ENCODE measurements around the gene APIP.

The APIP gene

GRCh38 chr11:34887260-34887659, 28.9 kb downstream of the APIP start:
- DNase-seq (ENCODE audit: low spot score): no peak

- no peak for DNase-seq (ENCODE audit: low spot score)
Measured at GRCh38 chr11:34886609-34887008, 29.6 kb downstream of the APIP start.

- no peak for DNase-seq (ENCODE audit: low spot score)
Measured at GRCh38 chr11:34881900-34882299, 34.3 kb downstream of the APIP start.

- no peak for DNase-seq (ENCODE audit: low spot score)
Measured at GRCh38 chr11:34877375-34877975, 38.7 kb downstream of the APIP start.

- DNase-seq (ENCODE audit: low spot score): no peak
Measured at GRCh38 chr11:34874202-34874601, 42.0 kb downstream of the APIP start.

- DNase-seq (ENCODE audit: low spot score): no peak
Measured at GRCh38 chr11:34870548-34871196, 45.5 kb downstream of the APIP start.

GRCh38 chr11:34869425-34869824, 46.8 kb downstream of the APIP start:
- DNase-seq (ENCODE audit: low spot score): no peak

GRCh38 chr11:34866375-34866774, 49.8 kb downstream of the APIP start:
- no peak for DNase-seq (ENCODE audit: low spot score)

- DNase-seq (ENCODE audit: low spot score): no peak
Measured at GRCh38 chr11:34865261-34865660, 50.9 kb downstream of the APIP start.

GRCh38 chr11:34864424-34864823, 51.8 kb downstream of the APIP start:
- DNase-seq (ENCODE audit: low spot score): no peak

- DNase-seq (ENCODE audit: low spot score): no peak
Measured at GRCh38 chr11:34863048-34863447, 53.1 kb downstream of the APIP start.

GRCh38 chr11:34860518-34860917, 55.7 kb downstream of the APIP start:
- DNase-seq (ENCODE audit: low spot score): no peak

GRCh38 chr11:34860034-34860433, 56.1 kb downstream of the APIP start:
- DNase-seq (ENCODE audit: low spot score): no peak

GRCh38 chr11:34859496-34859895, 56.7 kb downstream of the APIP start:
- no peak for DNase-seq (ENCODE audit: low spot score)

GRCh38 chr11:34857463-34857862, 58.7 kb downstream of the APIP start:
- no peak for DNase-seq (ENCODE audit: low spot score)

- no peak for DNase-seq (ENCODE audit: low spot score)
Measured at GRCh38 chr11:34856251-34856650, 59.9 kb downstream of the APIP start.

GRCh38 chr11:34855754-34856095, 60.5 kb downstream of the APIP start:
- DNase-seq (ENCODE audit: low spot score): no peak

- no peak for DNase-seq (ENCODE audit: low spot score)
Measured at GRCh38 chr11:34855021-34855753, 61.0 kb downstream of the APIP start.

GRCh38 chr11:34851916-34852315, 64.3 kb downstream of the APIP start:
- DNase-seq (ENCODE audit: low spot score): no peak

GRCh38 chr11:34850334-34850733, 65.8 kb downstream of the APIP start:
- DNase-seq (ENCODE audit: low spot score): no peak

GRCh38 chr11:34846467-34846866, 69.7 kb downstream of the APIP start:
- DNase-seq (ENCODE audit: low spot score): no peak

- DNase-seq (ENCODE audit: low spot score): no peak
Measured at GRCh38 chr11:34844463-34845112, 71.6 kb downstream of the APIP start.

GRCh38 chr11:34843271-34843670, 72.9 kb downstream of the APIP start:
- DNase-seq (ENCODE audit: low spot score): no peak

Data from ecto neural progenitor cell (in vitro differentiated cells).